Neural progenitor cell (in vitro differentiated cells): ENCODE results near the gene MRPS14.
"Not testable (repeated sequence)": the region's sequence is repeated elsewhere in the genome, so short reads cannot be mapped to it uniquely, and the experiment has no call there.

Experiments used
- CTCF ChIP-seq: fragments of 200-600 bp; sonication (generic); IDR thresholded peaks from 2 replicates; pipeline ENCODE4 v1.5.1; 2017; ENCODE audit warnings: antibody characterized with exemption, mild to moderate bottlenecking
- EZH2 ChIP-seq: fragments of 200-600 bp; sonication (generic); IDR thresholded peaks from 2 replicates; pipeline ENCODE4 v1.6.1; 2017; ENCODE audit warnings: antibody characterized with exemption, mild to moderate bottlenecking, moderate library complexity

- TF ChIP-seq CTCF, EZH2: not testable (repeated sequence)
These were observed 21.4 kb upstream of the MRPS14 start for GRCh38 chr1:175044591-175044990.
